Mesendoderm (in vitro differentiated cells): ENCODE measurements around the gene BICD1.

ENCODE experiments used
- DNase-seq: peaks from one replicate; pipeline ENCODE4 v3.0.0; 2013
- H2AK5ac ChIP-seq: 2 replicates; pipeline ENCODE4 v1.6.1; 2013; ENCODE audit warnings: low read length, inconsistent platforms
- H2BK120ac ChIP-seq: 2 replicates; pipeline ENCODE4 v1.6.1; 2013; ENCODE audit warnings: low read depth, mild to moderate bottlenecking, low read length, moderate library complexity, mixed read lengths
- H2BK15ac ChIP-seq: replicated peaks from 2 replicates; pipeline ENCODE4 v1.6.1; 2013; ENCODE audit warnings: low read depth, mild to moderate bottlenecking, moderate library complexity
- H2BK5ac ChIP-seq: 2 replicates; pipeline ENCODE4 v1.6.1; 2013; ENCODE audit warnings: low read length, inconsistent platforms
- H3K18ac ChIP-seq: 2 replicates; pipeline ENCODE4 v1.6.1; 2013; ENCODE audit warnings: mild to moderate bottlenecking, low read length, mixed read lengths
- H3K23ac ChIP-seq: one replicate; pipeline ENCODE4 v1.6.1; 2013; ENCODE audit warnings: low read length
- H3K27ac ChIP-seq: 2 replicates; pipeline ENCODE4 v1.5.1; 2013; ENCODE audit warnings: low read depth, mild to moderate bottlenecking, inconsistent platforms, low read length, moderate library complexity
- H3K27me3 ChIP-seq: 2 replicates; pipeline ENCODE4 v1.6.1; 2013; ENCODE audit warnings: low read length, control low read depth, mild to moderate bottlenecking, inconsistent platforms; ENCODE audit not compliant: insufficient read depth, poor library complexity
- H3K36me3 ChIP-seq: 2 replicates; pipeline ENCODE4 v1.6.1; 2013; ENCODE audit warnings: low read length, inconsistent platforms; ENCODE audit not compliant: control insufficient read depth, insufficient read depth
- H3K4ac ChIP-seq: one replicate; pipeline ENCODE4 v1.6.1; 2013; ENCODE audit warnings: low read depth, mild to moderate bottlenecking, low read length, moderate library complexity
- H3K4me1 ChIP-seq: 2 replicates; pipeline ENCODE4 v1.6.1; 2013; ENCODE audit warnings: low read depth, low read length, inconsistent platforms; ENCODE audit not compliant: control insufficient read depth
- H3K4me2 ChIP-seq: 2 replicates; pipeline ENCODE4 v1.6.1; 2013; ENCODE audit warnings: low read length
- H3K4me3 ChIP-seq: 2 replicates; pipeline ENCODE4 v1.5.1; 2013; ENCODE audit warnings: mild to moderate bottlenecking, low read length
- H3K56ac ChIP-seq: one replicate; pipeline ENCODE4 v1.6.1; 2013; ENCODE audit warnings: low read length
- H3K79me1 ChIP-seq: 2 replicates; pipeline ENCODE4 v1.6.1; 2013; ENCODE audit warnings: low read length, inconsistent platforms
- H3K79me2 ChIP-seq: 2 replicates; pipeline ENCODE4 v1.6.1; 2013; ENCODE audit warnings: mild to moderate bottlenecking, low read length; ENCODE audit not compliant: control insufficient read depth, insufficient read depth
- H3K9ac ChIP-seq: 2 replicates; pipeline ENCODE4 v1.6.1; 2013; ENCODE audit warnings: low read length, inconsistent platforms
- H4K5ac ChIP-seq: one replicate; pipeline ENCODE4 v1.6.1; 2013; ENCODE audit warnings: low read length
- H4K8ac ChIP-seq: one replicate; pipeline ENCODE4 v1.6.1; 2013; ENCODE audit warnings: low read depth, mild to moderate bottlenecking, control low read depth, low read length, moderate library complexity
- WGBS: extraction: QIAGEN DNeasy Blood & Tissue Kit; methylation state at CpG from one replicate; pipeline ENCODE4 v1.1.7; 2013; ENCODE audit warnings: low lambda C conversion rate, missing lambda C conversion rate; ENCODE audit not compliant: insufficient coverage; ENCODE audit errors: extremely low coverage; 5-methylcytosine and 5-hydroxymethylcytosine counted together

Gene BICD1

DNA sequence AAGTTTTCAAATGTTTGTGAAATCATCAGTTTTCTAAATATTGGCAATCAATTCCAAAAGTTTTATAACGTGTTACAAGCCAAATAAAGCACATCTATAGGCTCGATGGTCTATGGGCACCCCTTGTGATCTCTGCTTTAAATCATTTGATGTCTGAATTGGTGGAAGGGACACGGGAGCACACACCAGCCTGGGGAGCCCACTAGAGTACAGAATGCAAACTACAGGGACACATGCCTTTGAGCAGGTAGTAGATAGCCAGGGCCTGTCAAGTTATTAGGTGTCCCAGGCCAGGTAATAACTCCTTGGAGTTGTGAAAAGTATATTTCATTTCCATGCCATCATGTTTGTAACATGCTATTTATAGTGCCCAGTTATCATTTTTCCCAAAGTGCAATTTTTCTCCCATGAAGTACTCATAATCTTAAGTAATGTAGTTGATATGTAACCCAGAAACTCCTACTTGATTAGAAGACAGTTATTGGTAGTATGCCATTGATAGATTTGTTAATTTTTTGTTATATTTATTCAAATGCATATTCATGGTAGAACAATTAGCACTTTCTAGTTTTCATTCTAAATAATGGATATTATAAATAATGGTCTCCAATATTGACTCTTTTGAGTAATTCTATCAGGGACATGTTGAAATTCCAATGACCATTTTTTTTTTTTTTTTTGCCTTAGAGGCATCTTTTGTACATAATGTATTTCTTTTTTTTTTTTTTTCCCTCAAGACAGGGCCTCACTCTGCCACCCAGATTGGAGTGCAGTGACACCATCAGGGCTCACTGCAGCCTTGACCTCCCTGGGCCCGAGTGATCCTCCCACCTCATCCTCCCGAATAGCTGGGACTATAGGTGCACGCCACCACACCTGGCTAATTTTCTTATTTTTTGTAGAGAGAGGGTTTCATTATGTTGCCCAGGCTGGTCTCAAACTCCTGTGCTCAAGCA, 195.8 kb downstream of the BICD1 start:
- no peak overlapping the region for H3K4ac ChIP-seq
- DNase-seq, result peak; percentile 83
- no peak overlapping the region for H3K23ac ChIP-seq
- H3K79me2 ChIP-seq, result no peaks in the 10 kb centered on the region
- no peak overlapping the region for H2AK5ac ChIP-seq
- peaks cover 3% of the 10 kb centered on the region for H3K36me3 ChIP-seq
- no peak overlapping the region for H2BK5ac ChIP-seq
- no peak overlapping the region for H4K5ac ChIP-seq
- H3K79me1 ChIP-seq, result no peaks in the 10 kb centered on the region
- WGBS, result no CpG with 5 or more reads among the region's 6 CpGs
- no peak overlapping the region for H4K8ac ChIP-seq
- no peak overlapping the region for H2BK120ac ChIP-seq
- H3K4me2 ChIP-seq, result no peak overlapping the region
- H2BK15ac ChIP-seq, result no peak overlapping the region
- H3K18ac ChIP-seq, result no peak overlapping the region
- H3K27ac ChIP-seq, result no peak overlapping the region
- H3K9ac ChIP-seq, result no peak overlapping the region
- H3K27me3 ChIP-seq, result no peaks in the 10 kb centered on the region
- H3K56ac ChIP-seq, result no peak overlapping the region
- H3K4me3 ChIP-seq, result no peak overlapping the region
- H3K4me1 ChIP-seq, result no peaks in the 10 kb centered on the region

DNA sequence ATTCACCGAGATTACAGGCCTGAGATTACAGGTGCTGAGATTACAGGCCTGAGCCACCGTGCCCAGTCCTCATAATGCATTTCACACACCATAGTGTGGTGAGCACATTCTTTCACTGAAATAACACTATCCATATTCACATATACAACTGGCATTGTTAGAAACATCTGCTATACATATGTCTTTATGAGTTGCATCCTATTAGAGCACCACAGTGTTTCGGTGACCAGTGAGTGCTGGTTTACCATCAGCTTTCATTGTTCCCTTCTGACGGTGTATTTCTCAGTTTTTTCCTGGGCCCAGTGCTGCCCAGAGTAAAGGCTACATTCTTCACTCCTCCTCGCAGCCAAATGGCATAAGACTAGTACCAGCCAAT, 196.5 kb downstream of the BICD1 start:
- Histone ChIP-seq H3K56ac (no peak overlapping the region), H3K18ac (no peak overlapping the region), H3K23ac (no peak overlapping the region), H3K36me3 (peaks cover 3% of the 10 kb centered on the region), H3K27me3 (no peaks in the 10 kb centered on the region), H3K79me2 (no peaks in the 10 kb centered on the region), H3K4me2 (no peak overlapping the region), H2BK15ac (no peak overlapping the region), H3K4me3 (no peak overlapping the region), H2BK120ac (no peak overlapping the region), H4K5ac (no peak overlapping the region), H3K79me1 (no peaks in the 10 kb centered on the region), H3K27ac (no peak overlapping the region), H4K8ac (no peak overlapping the region), H2AK5ac (no peak overlapping the region), H3K4ac (no peak overlapping the region), H2BK5ac (no peak overlapping the region), H3K4me1 (no peaks in the 10 kb centered on the region), H3K9ac (no peak overlapping the region)
- WGBS, result no CpG with 5 or more reads among the region's 5 CpGs
- DNase-seq, result no peak

DNA sequence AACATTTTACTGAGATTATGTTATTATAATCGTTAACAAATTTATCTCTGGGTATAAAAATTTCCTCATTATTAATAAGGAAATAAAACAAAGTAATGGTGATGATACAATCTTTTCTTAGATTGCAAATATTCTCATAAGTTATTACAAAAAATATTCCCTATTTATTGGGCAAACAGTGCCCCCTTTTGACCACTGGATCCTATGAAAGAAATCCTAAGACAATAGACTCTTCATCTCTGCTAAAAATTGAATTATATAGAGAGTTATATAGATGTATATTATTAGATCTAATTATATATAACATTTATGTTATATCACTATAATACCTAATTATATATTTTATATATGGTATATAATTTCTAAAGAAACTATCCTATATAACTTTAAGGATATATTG, 198.5 kb downstream of the BICD1 start:
- no peak overlapping the region for H3K4ac ChIP-seq
- no peak overlapping the region for H2BK15ac ChIP-seq
- no peak overlapping the region for H4K5ac ChIP-seq
- H3K23ac ChIP-seq, result no peak overlapping the region
- WGBS, result 100% methylated on average over 1 of the region's 1 CpG
- no peaks in the 10 kb centered on the region for H3K4me1 ChIP-seq
- no peak overlapping the region for H2BK120ac ChIP-seq
- no peak overlapping the region for H2AK5ac ChIP-seq
- no peaks in the 10 kb centered on the region for H3K79me2 ChIP-seq
- H3K4me2 ChIP-seq, result no peak overlapping the region
- no peak overlapping the region for H3K9ac ChIP-seq
- H3K36me3 ChIP-seq, result peaks cover 3% of the 10 kb centered on the region
- no peak overlapping the region for H3K18ac ChIP-seq
- no peaks in the 10 kb centered on the region for H3K27me3 ChIP-seq
- DNase-seq, result no peak
- no peak overlapping the region for H4K8ac ChIP-seq
- no peak overlapping the region for H3K56ac ChIP-seq
- H3K4me3 ChIP-seq, result no peak overlapping the region
- no peaks in the 10 kb centered on the region for H3K79me1 ChIP-seq
- H3K27ac ChIP-seq, result no peak overlapping the region
- no peak overlapping the region for H2BK5ac ChIP-seq

DNA sequence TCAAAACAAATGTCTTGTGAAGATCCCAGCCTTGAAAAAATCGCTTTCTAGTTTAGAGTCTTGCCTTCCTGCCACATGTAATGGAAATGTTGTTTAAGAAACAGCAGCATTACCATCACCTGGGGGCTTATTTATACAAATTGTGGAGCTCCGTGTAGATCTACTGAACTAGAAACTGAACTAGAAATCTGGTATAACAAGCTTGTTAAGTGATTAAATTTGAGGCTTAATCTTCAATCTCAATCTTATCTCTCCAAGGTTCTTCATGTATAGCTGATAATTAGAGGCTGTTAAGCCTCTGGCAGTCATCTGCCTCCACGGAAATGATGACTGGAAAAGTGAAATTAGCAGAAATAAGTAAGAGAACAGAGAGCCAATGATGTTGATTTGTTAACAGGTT, 200.7 kb downstream of the BICD1 start:
- Histone ChIP-seq H3K79me1 (no peaks in the 10 kb centered on the region), H4K8ac (no peak overlapping the region), H2BK15ac (no peak overlapping the region), H2AK5ac (no peak overlapping the region), H3K18ac (no peak overlapping the region), H3K4ac (no peak overlapping the region), H3K4me1 (peaks cover 2% of the 10 kb centered on the region), H3K9ac (no peak overlapping the region), H3K23ac (no peak overlapping the region), H3K27me3 (no peaks in the 10 kb centered on the region), H3K4me3 (no peak overlapping the region), H3K56ac (no peak overlapping the region), H4K5ac (no peak overlapping the region), H3K36me3 (peaks cover 3% of the 10 kb centered on the region), H3K4me2 (no peak overlapping the region), H2BK5ac (no peak overlapping the region), H3K79me2 (no peaks in the 10 kb centered on the region), H2BK120ac (no peak overlapping the region), H3K27ac (no peak overlapping the region)
- no CpG with 5 or more reads among the region's 3 CpGs for WGBS
- peak; percentile 38 for DNase-seq

DNA sequence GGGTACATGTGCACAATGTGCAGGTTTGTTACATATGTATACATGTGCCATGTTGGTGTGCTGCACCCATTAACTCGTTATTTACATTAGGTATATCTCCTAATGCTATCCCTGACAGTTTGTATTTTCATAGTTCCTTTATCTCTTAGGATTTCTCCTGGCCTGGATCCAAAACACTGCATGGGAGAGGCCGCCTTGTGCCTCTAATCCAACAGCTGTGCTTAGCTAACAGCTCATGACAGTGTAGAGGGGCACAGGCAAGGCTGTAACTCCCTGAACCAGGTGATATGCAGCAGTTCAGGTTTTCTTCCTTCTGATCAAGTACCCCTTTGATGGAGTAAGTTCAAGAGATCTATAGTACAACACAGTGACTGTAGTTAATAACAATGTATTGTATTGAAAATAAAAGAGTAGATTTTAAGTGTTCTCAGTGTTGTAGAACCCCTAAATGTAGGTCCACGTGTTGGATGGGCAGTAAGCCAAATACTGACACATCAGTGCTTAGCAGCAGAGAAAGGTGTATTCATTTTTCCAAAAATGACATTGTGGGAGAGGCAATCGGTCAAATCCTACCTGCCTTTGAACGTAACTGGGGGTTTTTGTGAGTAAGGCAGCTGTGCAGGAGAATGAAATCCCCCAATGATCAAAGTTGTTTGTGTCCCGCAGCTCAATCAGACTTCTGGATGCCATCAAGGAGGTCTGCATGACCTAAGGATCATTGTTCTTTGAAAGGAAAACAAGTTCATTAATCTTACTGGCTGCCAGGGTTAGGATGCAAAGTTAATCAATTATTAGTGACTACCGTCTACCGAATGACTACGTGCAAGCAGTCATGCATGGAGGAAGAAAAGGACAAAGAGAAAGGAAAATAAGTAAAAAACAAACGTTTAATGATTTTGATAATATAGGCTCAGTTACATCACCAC, 203.4 kb downstream of the BICD1 start:
- Histone ChIP-seq H3K36me3 (peaks cover 3% of the 10 kb centered on the region), H3K4me3 (no peak overlapping the region), H3K79me1 (no peaks in the 10 kb centered on the region), H3K23ac (no peak overlapping the region), H2BK5ac (peak overlapping the region; percentile 28), H3K27ac (no peak overlapping the region), H3K4me1 (peaks cover 3% of the 10 kb centered on the region), H4K8ac (no peak overlapping the region), H3K18ac (no peak overlapping the region), H3K4me2 (no peak overlapping the region), H3K9ac (no peak overlapping the region), H2BK15ac (no peak overlapping the region), H2BK120ac (no peak overlapping the region), H3K56ac (no peak overlapping the region), H3K27me3 (no peaks in the 10 kb centered on the region), H2AK5ac (no peak overlapping the region), H4K5ac (no peak overlapping the region), H3K4ac (no peak overlapping the region), H3K79me2 (no peaks in the 10 kb centered on the region)
- DNase-seq, result no peak
- whole genome bisulfite sequencing, result no CpG with 5 or more reads among the region's 10 CpGs
